OCI-LY3 (cell line): ENCODE data around the gene CLEC3B.

Experiments used
- H2AFZ ChIP-seq: fragments of 200-600, 300-600 bp; shearing (Covaris generic); 2 replicates; pipeline ENCODE4 v1.6.0; 2014; ENCODE audit warnings: antibody characterized with exemption, low read depth, low read length
- H3K27ac ChIP-seq: fragments of 200-600, 300-600 bp; sonication (generic); 2 replicates; pipeline ENCODE4 v1.5.1; 2014; ENCODE audit warnings: mild to moderate bottlenecking, low read length, moderate library complexity, mixed read lengths
- H3K27me3 ChIP-seq: fragments of 200-600, 300-600 bp; sonication (generic); 2 replicates; pipeline ENCODE4 v1.6.1; 2014; ENCODE audit warnings: low read depth, low read length, mixed read lengths
- H3K36me3 ChIP-seq: fragments of 200-600, 300-600 bp; sonication (generic); replicated peaks from 2 replicates; pipeline ENCODE3; 2014; ENCODE audit warnings: low read depth, low read length, mixed read lengths
- H3K4me1 ChIP-seq: fragments of 300-600, 200-600 bp; sonication (generic); 2 replicates; pipeline ENCODE4 v1.6.1; 2014; ENCODE audit warnings: low read length, mixed read lengths
- H3K4me2 ChIP-seq: fragments of 200-600, 300-600 bp; sonication (generic); 2 replicates; pipeline ENCODE4 v1.6.1; 2014; ENCODE audit warnings: low read length, mixed read lengths
- H3K4me3 ChIP-seq: fragments of 300-600, 200-600 bp; sonication (generic); 2 replicates; pipeline ENCODE4 v1.5.1; 2014; ENCODE audit warnings: antibody characterized with exemption, mild to moderate bottlenecking, low read length, moderate library complexity
- H3K79me2 ChIP-seq: fragments of 300-600, 200-600 bp; shearing (Covaris generic); 2 replicates; pipeline ENCODE4 v1.6.1; 2014; ENCODE audit warnings: mild to moderate bottlenecking, low read length, mixed read lengths
- H3K9ac ChIP-seq: fragments of 300-600, 200-600 bp; shearing (Covaris generic); 2 replicates; pipeline ENCODE4 v1.6.0; 2014; ENCODE audit warnings: mild to moderate bottlenecking, low read length, moderate library complexity
- H3K9me3 ChIP-seq: fragments of 200-600, 300-600 bp; shearing (Covaris generic); 2 replicates; pipeline ENCODE4 v1.6.1; 2014; ENCODE audit warnings: low read length, mixed read lengths; ENCODE audit not compliant: insufficient read depth
- H4K20me1 ChIP-seq: fragments of 200-600, 300-600 bp; sonication (generic); 2 replicates; pipeline ENCODE4 v1.6.1; 2016; ENCODE audit warnings: low read length, mixed read lengths; ENCODE audit not compliant: insufficient read depth
- CTCF ChIP-seq: fragments of 200-600, 300-600 bp; sonication (generic); IDR thresholded peaks from 2 replicates; pipeline ENCODE4 v1.5.1; 2014; ENCODE audit warnings: antibody characterized with exemption, low read length, low read depth
- EZH2phosphoT487 ChIP-seq: fragments of 200-600 bp; shearing (Covaris generic); IDR thresholded peaks from 2 replicates; pipeline ENCODE4 v1.6.1; 2018; ENCODE audit warnings: antibody characterized with exemption, mixed run types, low read depth

CLEC3B gene

DNA sequence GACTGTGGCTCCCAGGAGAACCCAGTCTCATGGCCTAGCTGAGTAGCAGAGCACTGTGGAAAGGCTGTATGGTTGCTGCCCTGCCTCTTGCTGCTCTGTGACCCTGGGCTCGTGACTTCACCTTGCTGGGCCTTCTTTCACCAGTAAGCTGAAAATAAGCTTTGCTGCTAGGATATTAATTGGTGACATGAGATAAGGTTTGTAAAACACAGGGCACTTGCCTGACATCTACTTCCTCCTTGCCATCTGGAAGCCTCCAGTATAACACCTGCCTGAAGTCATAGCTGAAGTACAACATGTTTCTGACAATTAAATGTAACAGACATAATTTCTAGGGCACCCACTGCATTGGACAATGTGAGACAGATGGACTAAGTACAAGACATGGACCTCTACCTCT is 53.6 kb downstream of the CLEC3B start:
- Histone ChIP-seq H3K79me2 (no peaks in the 10 kb centered on the region), H3K4me3 (no peak overlapping the region), H3K4me1 (no peaks in the 10 kb centered on the region), H3K27ac (no peak overlapping the region), H2AFZ (no peak overlapping the region), H3K4me2 (no peak overlapping the region), H3K36me3 (no peaks in the 10 kb centered on the region), H3K9ac (no peak overlapping the region), H3K27me3 (0 out of 2 replicates have a peak, but pooled peaks cover 3% of the 10 kb centered on the region), H3K9me3 (no peaks in the 10 kb centered on the region), H4K20me1 (no peaks in the 10 kb centered on the region)
- TF ChIP-seq EZH2phosphoT487 (no peak), CTCF (no peak)

DNA sequence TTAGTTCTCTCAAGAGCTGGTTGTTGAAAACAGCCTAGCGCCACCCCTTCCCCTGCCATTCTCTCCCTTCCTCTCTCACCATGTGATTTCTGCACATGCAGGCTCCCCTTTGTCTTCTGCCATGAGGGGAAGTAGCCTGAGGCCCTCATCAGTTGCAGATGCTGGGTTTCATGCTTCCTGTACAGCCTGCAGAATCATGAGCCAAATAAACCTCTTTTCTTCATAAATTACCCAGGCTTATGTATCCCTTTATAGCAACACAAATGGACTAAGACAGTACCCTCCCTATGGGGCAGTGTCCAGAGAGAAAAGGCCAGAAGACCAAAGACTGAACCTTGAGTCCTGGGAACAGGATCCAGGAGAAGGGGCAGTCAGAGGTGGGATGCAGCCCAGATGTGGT is 54.7 kb downstream of the CLEC3B start:
- no peaks in the 10 kb centered on the region for H3K9me3 ChIP-seq
- H3K79me2 ChIP-seq, result no peaks in the 10 kb centered on the region
- no peaks in the 10 kb centered on the region for H3K4me1 ChIP-seq
- no peak overlapping the region for H3K4me3 ChIP-seq
- H3K9ac ChIP-seq, result no peak overlapping the region
- H3K4me2 ChIP-seq, result no peak overlapping the region
- TF ChIP-seq EZH2phosphoT487 (no peak), CTCF (no peak)
- H3K36me3 ChIP-seq, result no peaks in the 10 kb centered on the region
- no peak overlapping the region for H2AFZ ChIP-seq
- no peaks in the 10 kb centered on the region for H4K20me1 ChIP-seq
- no peak overlapping the region for H3K27ac ChIP-seq
- H3K27me3 ChIP-seq, result peaks cover 9% of the 10 kb centered on the region; the same call in 1 of the 2 replicates

GRCh38 chr3:45081506-45082141 is 55.5 kb downstream of the CLEC3B start:
- Histone ChIP-seq H3K27me3 (peaks cover 9% of the 10 kb centered on the region; the same call in 1 of the 2 replicates), H3K79me2 (no peaks in the 10 kb centered on the region), H3K9me3 (no peaks in the 10 kb centered on the region), H2AFZ (no peak overlapping the region), H3K27ac (no peak overlapping the region), H3K36me3 (no peaks in the 10 kb centered on the region), H3K4me2 (no peak overlapping the region), H3K9ac (no peak overlapping the region), H4K20me1 (no peaks in the 10 kb centered on the region), H3K4me1 (no peaks in the 10 kb centered on the region), H3K4me3 (no peak overlapping the region)
- no peak for TF ChIP-seq EZH2phosphoT487

GRCh38 chr3:45082142-45082538 is 56.0 kb downstream of the CLEC3B start:
- H3K9ac ChIP-seq, result no peak overlapping the region

More at GRCh38 chr3:45082142-45082538, 56.0 kb downstream of the CLEC3B start:
- H4K20me1 ChIP-seq, result no peaks in the 10 kb centered on the region
- no peaks in the 10 kb centered on the region for H3K79me2 ChIP-seq
- no peaks in the 10 kb centered on the region for H3K4me1 ChIP-seq
- H3K4me2 ChIP-seq, result no peak overlapping the region
- peaks cover 14% of the 10 kb centered on the region; the same call in 1 of the 2 replicates for H3K27me3 ChIP-seq
- no peak overlapping the region for H3K4me3 ChIP-seq
- H3K27ac ChIP-seq, result no peak overlapping the region
- H3K9me3 ChIP-seq, result no peaks in the 10 kb centered on the region
- H2AFZ ChIP-seq, result no peak overlapping the region
- TF ChIP-seq EZH2phosphoT487 (no peak), CTCF (no peak)
- no peaks in the 10 kb centered on the region for H3K36me3 ChIP-seq
